ENCODE results near the gene ASZ1. TPM values are rescaled to one million over a fixed set of nuclear protein-coding genes. Genes with fewer than 3 reads are reported as not detected.

The ASZ1 gene
- total RNA-seq, 1 experiment from 2014 or later, result not detected

DNA sequence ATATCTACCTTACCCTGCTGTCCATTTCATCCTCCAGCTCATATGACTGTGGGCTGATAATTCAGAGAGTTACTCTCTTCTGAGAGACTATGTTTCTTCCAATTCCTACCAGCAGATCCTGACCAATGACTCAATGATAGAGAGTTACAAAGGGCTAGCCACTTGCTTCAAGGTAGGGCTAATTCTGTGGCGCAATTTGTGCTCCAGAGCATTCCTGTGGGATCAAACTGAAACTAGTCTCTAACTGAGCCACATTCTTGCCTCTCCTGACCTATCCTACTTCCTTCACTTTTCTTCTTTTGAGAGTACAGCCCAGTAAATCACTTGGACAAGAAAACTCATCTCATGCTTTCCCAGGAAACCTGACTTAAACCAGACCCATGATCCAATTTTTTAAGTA, 17.9 kb upstream of the ASZ1 start:
- Histone ChIP-seq H3K9ac (ENCODE audit: low read length) (no peak overlapping the region), H2AFZ (ENCODE audit: low read depth, low read length, poor library complexity, severe bottlenecking) (no peak overlapping the region), H3K27ac (ENCODE audit: low read depth, low read length) (no peak overlapping the region), H3K27me3 (ENCODE audit: insufficient read depth, low read length) (no peaks in the 10 kb centered on the region), H4K20me1 (ENCODE audit: insufficient read depth) (no peaks in the 10 kb centered on the region), H3K4me1 (ENCODE audit: control insufficient read depth in 1 of 2, insufficient read depth in 2 of 2, low read length in 2 of 2) (no peaks in the 10 kb centered on the region), H3K36me3 (ENCODE audit: control insufficient read depth in 1 of 2, insufficient read depth in 2 of 2, low read length in 2 of 2) (no peaks in the 10 kb centered on the region), H3K9me2 (ENCODE audit: insufficient read depth) (no peaks in the 10 kb centered on the region), H3K79me2 (ENCODE audit: insufficient read depth, low read length) (no peaks in the 10 kb centered on the region), H3K4me2 (ENCODE audit: low read length) (no peak overlapping the region), H3K4me3 (replicated peaks in 1 of 2; ENCODE audit: low read depth in 1 of 2, low read length in 2 of 2) (no peak overlapping the region), H3K9me3 (ENCODE audit: control insufficient read depth in 1 of 2, insufficient read depth in 1 of 2, low read depth in 1 of 2, low read length in 2 of 2) (no peaks in the 10 kb centered on the region)
- ChIA-PET POLR2A (no interaction called here), CTCF (no interaction called here), RAD21 (ENCODE audit: low non-redundant PET in 1 of 2, low total read pairs in 2 of 2, uncharacterized antibody in 2 of 2, unreplicated experiment in 2 of 2) (no interaction called here)
- TF ChIP-seq POLR2A (IDR thresholded peaks at IDR 0.05; ENCODE audit: borderline replicate concordance, extremely low read depth, insufficient read depth, insufficient read length), result no peak
- no peak for TF ChIP-seq SRF (IDR thresholded peaks at IDR 0.05; ENCODE audit: low read depth)
- TF ChIP-seq, protein P1, sequence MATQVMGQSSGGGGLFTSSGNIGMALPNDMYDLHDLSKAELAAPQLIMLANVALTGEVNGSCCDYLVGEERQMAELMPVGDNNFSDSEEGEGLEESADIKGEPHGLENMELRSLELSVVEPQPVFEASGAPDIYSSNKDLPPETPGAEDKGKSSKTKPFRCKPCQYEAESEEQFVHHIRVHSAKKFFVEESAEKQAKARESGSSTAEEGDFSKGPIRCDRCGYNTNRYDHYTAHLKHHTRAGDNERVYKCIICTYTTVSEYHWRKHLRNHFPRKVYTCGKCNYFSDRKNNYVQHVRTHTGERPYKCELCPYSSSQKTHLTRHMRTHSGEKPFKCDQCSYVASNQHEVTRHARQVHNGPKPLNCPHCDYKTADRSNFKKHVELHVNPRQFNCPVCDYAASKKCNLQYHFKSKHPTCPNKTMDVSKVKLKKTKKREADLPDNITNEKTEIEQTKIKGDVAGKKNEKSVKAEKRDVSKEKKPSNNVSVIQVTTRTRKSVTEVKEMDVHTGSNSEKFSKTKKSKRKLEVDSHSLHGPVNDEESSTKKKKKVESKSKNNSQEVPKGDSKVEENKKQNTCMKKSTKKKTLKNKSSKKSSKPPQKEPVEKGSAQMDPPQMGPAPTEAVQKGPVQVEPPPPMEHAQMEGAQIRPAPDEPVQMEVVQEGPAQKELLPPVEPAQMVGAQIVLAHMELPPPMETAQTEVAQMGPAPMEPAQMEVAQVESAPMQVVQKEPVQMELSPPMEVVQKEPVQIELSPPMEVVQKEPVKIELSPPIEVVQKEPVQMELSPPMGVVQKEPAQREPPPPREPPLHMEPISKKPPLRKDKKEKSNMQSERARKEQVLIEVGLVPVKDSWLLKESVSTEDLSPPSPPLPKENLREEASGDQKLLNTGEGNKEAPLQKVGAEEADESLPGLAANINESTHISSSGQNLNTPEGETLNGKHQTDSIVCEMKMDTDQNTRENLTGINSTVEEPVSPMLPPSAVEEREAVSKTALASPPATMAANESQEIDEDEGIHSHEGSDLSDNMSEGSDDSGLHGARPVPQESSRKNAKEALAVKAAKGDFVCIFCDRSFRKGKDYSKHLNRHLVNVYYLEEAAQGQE (IDR thresholded peaks at IDR 0.05; ENCODE audit: low read depth), result no peak
- TF ChIP-seq YY1 (IDR thresholded peaks at IDR 0.05; ENCODE audit: extremely low read depth, insufficient replicate concordance, low read depth, low read length), result no peak
- TF ChIP-seq EGR1 (IDR thresholded peaks at IDR 0.05; ENCODE audit: low read depth), result no peak
- TF ChIP-seq ZFX (IDR thresholded peaks at IDR 0.05), result no peak
- no peak for TF ChIP-seq CBX3 (IDR thresholded peaks at IDR 0.05; ENCODE audit: low read depth)
- TF ChIP-seq, protein P2, sequence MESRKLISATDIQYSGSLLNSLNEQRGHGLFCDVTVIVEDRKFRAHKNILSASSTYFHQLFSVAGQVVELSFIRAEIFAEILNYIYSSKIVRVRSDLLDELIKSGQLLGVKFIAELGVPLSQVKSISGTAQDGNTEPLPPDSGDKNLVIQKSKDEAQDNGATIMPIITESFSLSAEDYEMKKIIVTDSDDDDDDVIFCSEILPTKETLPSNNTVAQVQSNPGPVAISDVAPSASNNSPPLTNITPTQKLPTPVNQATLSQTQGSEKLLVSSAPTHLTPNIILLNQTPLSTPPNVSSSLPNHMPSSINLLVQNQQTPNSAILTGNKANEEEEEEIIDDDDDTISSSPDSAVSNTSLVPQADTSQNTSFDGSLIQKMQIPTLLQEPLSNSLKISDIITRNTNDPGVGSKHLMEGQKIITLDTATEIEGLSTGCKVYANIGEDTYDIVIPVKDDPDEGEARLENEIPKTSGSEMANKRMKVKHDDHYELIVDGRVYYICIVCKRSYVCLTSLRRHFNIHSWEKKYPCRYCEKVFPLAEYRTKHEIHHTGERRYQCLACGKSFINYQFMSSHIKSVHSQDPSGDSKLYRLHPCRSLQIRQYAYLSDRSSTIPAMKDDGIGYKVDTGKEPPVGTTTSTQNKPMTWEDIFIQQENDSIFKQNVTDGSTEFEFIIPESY (IDR thresholded peaks at IDR 0.05; ENCODE audit: extremely low read depth, insufficient replicate concordance, low read length), result no peak
- no peak for TF ChIP-seq SIN3A (IDR thresholded peaks at IDR 0.05; ENCODE audit: low read depth)
- no peak for TF ChIP-seq FOSL1 (IDR thresholded peaks at IDR 0.05; ENCODE audit: low read depth)
- TF ChIP-seq TCF7L2 (IDR thresholded peaks at IDR 0.05; ENCODE audit: borderline replicate concordance, extremely low read depth, insufficient read depth, insufficient read length), result no peak
- no peak for TF ChIP-seq JUND (IDR thresholded peaks at IDR 0.05)
- TF ChIP-seq, protein P3, sequence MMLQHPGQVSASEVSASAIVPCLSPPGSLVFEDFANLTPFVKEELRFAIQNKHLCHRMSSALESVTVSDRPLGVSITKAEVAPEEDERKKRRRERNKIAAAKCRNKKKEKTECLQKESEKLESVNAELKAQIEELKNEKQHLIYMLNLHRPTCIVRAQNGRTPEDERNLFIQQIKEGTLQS (IDR thresholded peaks at IDR 0.05), result no peak
- TF ChIP-seq CEBPB (IDR thresholded peaks at IDR 0.05; ENCODE audit: low read depth), result no peak
- TF ChIP-seq ZNF274 (IDR thresholded peaks at IDR 0.05; ENCODE audit: low read depth, low read length), result no peak
- TF ChIP-seq ELF1 (IDR thresholded peaks at IDR 0.05; ENCODE audit: borderline replicate concordance, low read depth), result no peak
- DNase-seq (ENCODE audit: low read depth, low spot score) (no peak), ATAC-seq (no peak)
- no TSS peak for BruUV-seq (replicated peaks)
- intact Hi-C loops (cut with micrococcal nuclease), result no loop called here

All from HCT116 (cell line).